Measurements from ENCODE around the gene TRNP1.

The TRNP1 gene

DNA sequence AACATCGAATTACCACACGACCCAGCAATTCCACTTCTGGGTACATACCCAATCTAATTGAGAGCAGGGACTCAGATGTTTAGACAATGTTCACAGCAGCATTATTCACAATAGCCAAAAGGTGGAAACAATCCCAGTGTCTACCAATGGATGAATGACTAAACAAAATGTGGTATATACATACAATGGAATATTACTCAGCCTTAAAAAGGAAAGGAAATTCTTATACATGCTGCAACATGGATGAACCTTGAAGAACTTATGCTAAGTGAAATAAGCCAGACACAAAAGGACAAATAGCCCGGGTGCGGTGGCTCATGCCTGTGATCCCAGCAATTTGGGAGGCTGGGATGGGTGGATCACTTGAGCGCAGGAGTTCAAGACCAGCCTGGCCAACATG is 40.1 kb upstream of the TRNP1 start:
- no peak for TF ChIP-seq NFIC (IDR thresholded peaks at IDR 0.05)
- TF ChIP-seq EGR1 (IDR thresholded peaks at IDR 0.05): no peak
- TF ChIP-seq TCF12 (IDR thresholded peaks at IDR 0.05; ENCODE audit: low read depth): no peak
- no peak for TF ChIP-seq EP300 (IDR thresholded peaks at IDR 0.05; ENCODE audit: borderline replicate concordance)
- TF ChIP-seq, protein P1, sequence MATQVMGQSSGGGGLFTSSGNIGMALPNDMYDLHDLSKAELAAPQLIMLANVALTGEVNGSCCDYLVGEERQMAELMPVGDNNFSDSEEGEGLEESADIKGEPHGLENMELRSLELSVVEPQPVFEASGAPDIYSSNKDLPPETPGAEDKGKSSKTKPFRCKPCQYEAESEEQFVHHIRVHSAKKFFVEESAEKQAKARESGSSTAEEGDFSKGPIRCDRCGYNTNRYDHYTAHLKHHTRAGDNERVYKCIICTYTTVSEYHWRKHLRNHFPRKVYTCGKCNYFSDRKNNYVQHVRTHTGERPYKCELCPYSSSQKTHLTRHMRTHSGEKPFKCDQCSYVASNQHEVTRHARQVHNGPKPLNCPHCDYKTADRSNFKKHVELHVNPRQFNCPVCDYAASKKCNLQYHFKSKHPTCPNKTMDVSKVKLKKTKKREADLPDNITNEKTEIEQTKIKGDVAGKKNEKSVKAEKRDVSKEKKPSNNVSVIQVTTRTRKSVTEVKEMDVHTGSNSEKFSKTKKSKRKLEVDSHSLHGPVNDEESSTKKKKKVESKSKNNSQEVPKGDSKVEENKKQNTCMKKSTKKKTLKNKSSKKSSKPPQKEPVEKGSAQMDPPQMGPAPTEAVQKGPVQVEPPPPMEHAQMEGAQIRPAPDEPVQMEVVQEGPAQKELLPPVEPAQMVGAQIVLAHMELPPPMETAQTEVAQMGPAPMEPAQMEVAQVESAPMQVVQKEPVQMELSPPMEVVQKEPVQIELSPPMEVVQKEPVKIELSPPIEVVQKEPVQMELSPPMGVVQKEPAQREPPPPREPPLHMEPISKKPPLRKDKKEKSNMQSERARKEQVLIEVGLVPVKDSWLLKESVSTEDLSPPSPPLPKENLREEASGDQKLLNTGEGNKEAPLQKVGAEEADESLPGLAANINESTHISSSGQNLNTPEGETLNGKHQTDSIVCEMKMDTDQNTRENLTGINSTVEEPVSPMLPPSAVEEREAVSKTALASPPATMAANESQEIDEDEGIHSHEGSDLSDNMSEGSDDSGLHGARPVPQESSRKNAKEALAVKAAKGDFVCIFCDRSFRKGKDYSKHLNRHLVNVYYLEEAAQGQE (IDR thresholded peaks at IDR 0.05; ENCODE audit: low read depth): no peak
- no peak for TF ChIP-seq FOXM1 (IDR thresholded peaks at IDR 0.05; ENCODE audit: borderline replicate concordance, low read depth)

DNA sequence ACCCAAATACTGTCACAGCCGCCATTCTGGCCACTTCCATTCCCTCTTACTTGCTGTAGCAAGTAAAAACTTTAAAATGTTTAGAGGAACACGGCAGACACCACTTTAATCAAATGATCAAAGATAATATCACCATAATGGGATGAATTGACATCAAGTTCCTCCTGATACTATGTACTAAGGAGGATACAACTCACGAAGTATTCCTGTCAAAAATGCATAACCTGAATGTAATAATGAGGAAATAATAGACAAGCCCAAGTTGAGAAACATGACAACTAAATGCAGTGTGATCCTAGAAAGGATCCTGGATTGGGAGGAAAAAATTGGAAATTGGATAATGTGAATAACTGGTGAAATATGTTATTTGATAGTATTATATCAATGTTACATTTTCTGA is 37.2 kb upstream of the TRNP1 start:
- TF ChIP-seq NFIC (IDR thresholded peaks at IDR 0.05): no peak
- TF ChIP-seq EP300 (IDR thresholded peaks at IDR 0.05; ENCODE audit: borderline replicate concordance): no peak

DNA sequence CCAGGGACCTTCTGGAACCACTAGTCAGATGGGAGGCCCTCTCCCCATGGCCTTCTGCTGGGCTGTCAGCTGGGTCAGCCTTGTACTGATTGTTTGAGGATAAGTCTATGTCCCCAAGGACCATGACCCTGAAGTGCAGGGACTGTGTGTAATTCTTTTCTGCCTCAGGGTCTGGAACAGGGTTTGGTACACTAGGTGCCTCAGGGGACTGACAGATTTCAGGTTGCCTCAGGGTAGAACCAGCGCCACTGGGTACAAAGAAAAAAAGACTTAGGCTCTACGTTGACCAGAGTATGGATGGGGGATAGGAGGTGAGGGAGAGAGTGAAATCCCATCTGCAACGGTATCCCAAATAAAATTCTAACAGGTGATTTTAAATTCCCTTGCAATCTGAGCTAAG is 36.2 kb upstream of the TRNP1 start:
- TF ChIP-seq, protein P2, sequence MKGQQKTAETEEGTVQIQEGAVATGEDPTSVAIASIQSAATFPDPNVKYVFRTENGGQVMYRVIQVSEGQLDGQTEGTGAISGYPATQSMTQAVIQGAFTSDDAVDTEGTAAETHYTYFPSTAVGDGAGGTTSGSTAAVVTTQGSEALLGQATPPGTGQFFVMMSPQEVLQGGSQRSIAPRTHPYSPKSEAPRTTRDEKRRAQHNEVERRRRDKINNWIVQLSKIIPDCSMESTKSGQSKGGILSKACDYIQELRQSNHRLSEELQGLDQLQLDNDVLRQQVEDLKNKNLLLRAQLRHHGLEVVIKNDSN (IDR thresholded peaks at IDR 0.05): no peak
- TF ChIP-seq CEBPB (IDR thresholded peaks at IDR 0.05): no peak

DNA sequence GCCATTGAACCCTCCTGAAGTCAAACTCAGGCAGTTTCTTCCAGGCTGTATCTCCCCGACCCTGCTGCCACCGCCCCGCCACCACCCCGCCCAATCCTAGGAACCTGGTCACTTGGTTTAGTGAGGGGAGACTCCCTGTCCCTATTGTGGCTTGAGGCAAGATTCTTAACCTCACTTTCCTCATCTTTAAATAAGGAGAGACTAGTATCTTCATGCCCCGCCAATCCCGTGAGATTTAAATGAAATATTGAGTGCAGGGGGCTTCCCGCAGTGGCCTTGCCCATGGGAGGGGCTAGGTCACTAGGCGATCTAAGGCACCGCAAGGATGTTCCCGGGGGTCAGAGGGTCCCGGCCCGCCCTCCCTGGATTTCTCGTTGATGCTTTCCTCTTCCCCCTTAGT is 34.2 kb upstream of the TRNP1 start:
- TF ChIP-seq CREB1 (IDR thresholded peaks at IDR 0.05; ENCODE audit: low read depth) (no peak), CEBPB (IDR thresholded peaks at IDR 0.05) (no peak), TEAD4 (IDR thresholded peaks at IDR 0.05) (no peak), ZBTB7A (IDR thresholded peaks at IDR 0.05; ENCODE audit: low read depth) (no peak), YY1 (IDR thresholded peaks at IDR 0.05; ENCODE audit: low read depth) (no peak), NFIC (IDR thresholded peaks at IDR 0.05) (no peak)
- TF ChIP-seq, protein P2 (IDR thresholded peaks at IDR 0.05): no peak

DNA sequence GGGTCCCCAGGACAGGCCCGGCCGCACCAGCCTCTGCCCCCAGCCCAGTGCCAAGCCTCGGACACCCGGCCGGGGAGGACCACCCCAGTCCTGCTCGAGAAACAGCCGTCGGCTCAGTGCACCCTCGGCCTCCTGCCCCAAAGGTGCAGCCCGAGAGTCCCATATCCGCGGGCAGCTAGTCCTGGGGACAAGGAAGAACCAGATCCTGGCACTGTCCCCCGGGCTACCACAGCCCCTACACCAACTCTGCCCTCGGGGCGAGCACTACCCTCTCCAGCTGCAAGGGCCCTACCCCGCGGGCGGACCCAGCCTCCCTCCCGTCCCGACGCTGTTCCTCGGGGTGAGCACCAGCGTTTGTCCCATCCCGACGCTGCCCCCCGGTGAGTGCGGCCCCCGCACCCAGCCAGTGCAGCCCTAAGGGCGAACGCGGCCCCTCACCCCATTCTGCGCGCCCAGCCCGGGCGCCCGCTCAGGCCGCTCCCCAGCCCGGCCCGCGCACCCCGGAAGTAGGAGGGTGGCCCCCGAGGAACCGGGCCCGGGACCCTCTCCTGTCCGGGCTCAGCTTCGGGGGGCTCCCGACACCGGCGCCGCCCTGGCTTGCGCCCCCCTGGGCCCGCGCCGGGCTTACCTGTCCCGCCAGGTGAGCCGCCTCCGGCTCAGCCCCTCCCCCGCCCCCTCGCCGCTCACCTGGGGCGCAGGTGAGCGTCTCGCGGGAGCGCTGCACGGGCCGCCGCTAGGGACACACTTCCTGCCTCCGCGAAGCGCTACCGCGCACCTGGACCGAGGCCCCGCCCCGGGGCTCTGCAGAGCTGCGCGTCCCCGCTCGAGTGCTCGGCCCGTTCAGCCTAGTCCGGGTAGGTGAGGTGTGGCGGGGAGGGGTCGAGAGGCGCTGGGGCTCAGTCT is 33.5 kb upstream of the TRNP1 start, which contains the start of gene KDF1:
Gene KDF1, minus strand, starts transcription at position 747 of the 903 bp plus-strand sequence. CDS start 8,088 bp downstream, outside the sequence.
- 0 out of 2 replicates have a peak, but pooled peaks have one; percentile 32 for TF ChIP-seq NFIC (IDR thresholded peaks at IDR 0.05)
- TF ChIP-seq EP300 (IDR thresholded peaks at IDR 0.05; ENCODE audit: borderline replicate concordance): peak; percentile 39; the same call in 1 of the 2 replicates
- TF ChIP-seq TEAD4 (IDR thresholded peaks at IDR 0.05): peak; percentile 37; the same call in 1 of the 2 replicates
- TF ChIP-seq TCF12 (IDR thresholded peaks at IDR 0.05; ENCODE audit: low read depth): peak; percentile 83
- no peak for TF ChIP-seq CREB1 (IDR thresholded peaks at IDR 0.05; ENCODE audit: low read depth)
- TF ChIP-seq, protein P1 (IDR thresholded peaks at IDR 0.05; ENCODE audit: low read depth): no peak
- TF ChIP-seq, protein P3, sequence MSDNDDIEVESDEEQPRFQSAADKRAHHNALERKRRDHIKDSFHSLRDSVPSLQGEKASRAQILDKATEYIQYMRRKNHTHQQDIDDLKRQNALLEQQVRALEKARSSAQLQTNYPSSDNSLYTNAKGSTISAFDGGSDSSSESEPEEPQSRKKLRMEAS (IDR thresholded peaks at IDR 0.05): peak; percentile 82
- no peak for TF ChIP-seq RAD21 (IDR thresholded peaks at IDR 0.05; ENCODE audit: low read depth)
- no peak for TF ChIP-seq CEBPB (IDR thresholded peaks at IDR 0.05)
- no peak for TF ChIP-seq YY1 (IDR thresholded peaks at IDR 0.05; ENCODE audit: low read depth)
- TF ChIP-seq TAF1 (IDR thresholded peaks at IDR 0.05; ENCODE audit: low read depth): peak; percentile 71
- peak; percentile 59; the same call in 1 of the 2 replicates for TF ChIP-seq EGR1 (IDR thresholded peaks at IDR 0.05)
- no peak for TF ChIP-seq FOXM1 (IDR thresholded peaks at IDR 0.05; ENCODE audit: borderline replicate concordance, low read depth)
- TF ChIP-seq, protein P2 (IDR thresholded peaks at IDR 0.05): peak; percentile 51
- TF ChIP-seq ZBTB7A (IDR thresholded peaks at IDR 0.05; ENCODE audit: low read depth): peak; percentile 43; the same call in 1 of the 2 replicates

DNA sequence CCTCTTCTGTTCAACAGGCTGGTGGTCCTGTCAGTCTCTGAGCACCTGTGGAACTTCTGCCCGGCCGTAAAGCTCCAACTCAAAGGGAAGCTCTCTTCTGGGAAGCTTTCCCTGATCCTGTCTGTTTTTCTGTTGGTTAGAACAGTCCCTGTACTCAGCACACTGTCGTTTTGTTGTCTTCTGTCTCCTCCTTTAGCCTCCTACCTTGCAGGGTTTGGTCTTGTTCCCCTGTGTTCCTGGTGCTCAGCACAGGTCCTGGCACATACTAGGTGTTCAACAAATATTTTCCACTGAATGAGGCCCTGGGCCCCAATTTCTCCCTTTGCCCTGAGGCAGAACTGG is 32.9 kb upstream of the TRNP1 start:
- TF ChIP-seq, protein P2 (IDR thresholded peaks at IDR 0.05): no peak
- TF ChIP-seq TAF1 (IDR thresholded peaks at IDR 0.05; ENCODE audit: low read depth): no peak; the same call in 1 of the 2 replicates
- TF ChIP-seq RAD21 (IDR thresholded peaks at IDR 0.05; ENCODE audit: low read depth): no peak

Data from Ishikawa (cell line).